Activated CD4-positive, alpha-beta T cell treated with anti-CD3 and anti-CD28 coated beads for 36 hours (primary cell): ENCODE results near the gene PRKCA. TPM values are rescaled to one million over a fixed set of nuclear protein-coding genes. Genes with fewer than 3 reads are reported as not detected.
"Not testable (repeated sequence)": the region's sequence is repeated elsewhere in the genome, so short reads cannot be mapped to it uniquely, and the experiment has no call there.

Experiments used
- ATAC-seq: fragments of 200-7000 bp; cut with Tn5 transposase; one replicate; pipeline ENCODE4 v1.10.0; 2021; ENCODE audit warnings: mild to moderate bottlenecking, moderate library complexity
- CTCF ChIA-PET: fragments of 350-600 bp; sonication (Branson Sonifier 250); formaldehyde crosslinking; loops from one replicate; lab custom pipeline; 2021; ENCODE audit warnings: antibody characterized with exemption; lab: Charles Lee
- POLR2A ChIA-PET: fragments of 350-600 bp; sonication (Branson Sonifier 250); formaldehyde crosslinking; loops from one replicate; lab custom pipeline; 2021; ENCODE audit warnings: antibody characterized with exemption, inconsistent platforms; lab: Charles Lee
- DNase-seq: peaks from one replicate; pipeline ENCODE4 v3.0.0-alpha.2; 2020
- H3K27ac Mint-ChIP-seq: one replicate; pipeline ENCODE4 v1.8.0; 2021; ENCODE audit warnings: mixed read lengths
- H3K27me3 Mint-ChIP-seq: one replicate; pipeline ENCODE4 v1.8.0; 2021; ENCODE audit warnings: mixed read lengths
- H3K36me3 Mint-ChIP-seq: one replicate; pipeline ENCODE4 v1.8.0; 2021; ENCODE audit warnings: low read depth, mixed read lengths
- H3K4me1 Mint-ChIP-seq: one replicate; pipeline ENCODE4 v1.8.0; 2021; ENCODE audit warnings: mixed read lengths
- H3K4me3 Mint-ChIP-seq: one replicate; pipeline ENCODE4 v1.8.0; 2021; ENCODE audit warnings: mild to moderate bottlenecking, moderate library complexity, mixed read lengths
- H3K9me3 Mint-ChIP-seq: one replicate; pipeline ENCODE4 v1.8.0; 2021; ENCODE audit warnings: low read depth, mixed read lengths
- intact Hi-C, 2 experiments: fragments of 100-400 bp; cut with DNase I in 1 of 2; cut with micrococcal nuclease in 1 of 2; formaldehyde crosslinking; loops; one replicate each; pipeline versions ENCODE4 v1.14.2 to v1.15.1; 2022 to 2024; cut with DNase I, micrococcal nuclease
- total RNA-seq, 2 experiments: library from RNA; stranded (reverse); gene quantifications; one replicate each; pipeline ENCODE4 v1.2.3, GENCODE V29; 2021

PRKCA gene
- 10 to 100 TPM; 73.3 to 77.0 TPM for total RNA-seq

DNA sequence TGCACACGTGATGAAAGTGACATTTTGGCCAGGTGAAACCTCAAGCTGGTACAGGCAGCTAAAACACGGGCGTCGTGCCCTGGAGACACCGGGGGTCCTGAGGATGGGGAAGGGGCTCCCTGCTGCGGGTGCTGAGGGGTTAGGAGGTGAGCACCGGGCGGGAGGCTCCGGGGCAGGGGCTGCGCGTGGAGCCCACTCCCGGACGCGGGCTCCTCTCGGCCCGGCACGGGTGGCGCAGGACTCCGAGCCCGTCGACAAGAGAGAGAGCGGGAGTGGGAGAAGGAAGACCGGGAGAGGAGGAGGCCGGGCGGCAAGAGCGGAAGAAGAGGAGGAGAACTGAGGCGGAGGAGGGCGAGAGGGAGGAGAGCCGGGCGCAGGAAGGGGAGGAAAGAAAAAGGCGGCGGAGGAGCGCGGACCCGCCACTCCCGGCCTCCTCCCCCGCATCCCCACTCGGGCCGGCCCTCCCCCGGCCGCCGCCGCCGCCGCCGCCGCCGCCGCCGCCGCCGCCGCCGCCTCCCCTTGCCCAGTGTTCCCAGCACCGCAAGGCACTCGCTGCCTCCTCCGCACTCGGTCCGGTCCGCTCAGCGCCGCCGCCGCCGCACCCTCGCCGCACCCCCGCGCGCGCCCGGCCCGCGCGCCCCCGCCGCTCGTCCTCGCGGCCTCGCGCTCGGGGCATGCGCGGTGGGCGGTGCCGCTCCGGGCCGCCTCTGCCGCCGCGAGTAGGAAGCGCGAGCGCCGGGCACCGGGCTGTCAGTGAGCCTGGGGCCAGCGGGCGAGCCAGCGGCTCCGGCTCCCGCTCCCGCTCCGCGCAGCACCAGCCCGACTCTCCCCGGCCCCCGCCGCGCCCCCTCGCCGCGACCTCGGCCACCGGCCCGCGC lies at the start of gene PRKCA:
TSS of gene PRKCA (plus strand) at position 750 of the 878 bp plus-strand sequence.
- DNase-seq (peak; percentile 85), ATAC-seq (peak; percentile 59)
- H3K27ac Mint-ChIP-seq, result peak within 1 kb of the TSS; percentile 100
- ChIA-PET POLR2A (interaction anchor here (0.5 kb wide), 1 partner anchor 95 kb away, joined by 3 read pairs; no protein-coding TSS in a partner anchor), CTCF (interaction anchor here (0.6 to 1.3 kb wide), 6 partner anchors 10 to 357 kb away, joined by 3 to 5 read pairs (median 3); no protein-coding TSS in a partner anchor)
- no peaks in the 10 kb centered on the region for H3K27me3 Mint-ChIP-seq
- H3K9me3 Mint-ChIP-seq, result no peaks in the 10 kb centered on the region
- intact Hi-C loops, result loop anchor here in 1 of 2 experiments (1.0 to 10.0 kb wide), 9 partner anchors 47 to 1953 kb away; partner anchors contain the start of genes CEP112, GNA13 and PSMD12
- peaks cover 43% of the 10 kb centered on the region for H3K4me1 Mint-ChIP-seq
- peak within 1 kb of the TSS; percentile 97 for H3K4me3 Mint-ChIP-seq
- peaks cover 29% of the 10 kb centered on the region for H3K36me3 Mint-ChIP-seq

- CTCF ChIA-PET, DNase-seq, ATAC-seq, H3K36me3 Mint-ChIP-seq, H3K4me3 Mint-ChIP-seq, H3K27me3 Mint-ChIP-seq, POLR2A ChIA-PET, H3K9me3 Mint-ChIP-seq, H3K27ac Mint-ChIP-seq: not testable (repeated sequence)
- intact Hi-C loops, result loop anchor here in 1 of 2 experiments (5.0 kb wide), 1 partner anchor 51 kb away; no protein-coding TSS in a partner anchor
- H3K4me1 Mint-ChIP-seq, result peaks cover 19% of the 10 kb centered on the region
Observed at GRCh38 chr17:66253458-66253857, 49.0 kb upstream of the PRKCA start.

GRCh38 chr17:66255112-66255511 lies 47.3 kb upstream of the PRKCA start:
- Mint-ChIP-seq H3K36me3 (no peaks in the 10 kb centered on the region), H3K9me3 (no peaks in the 10 kb centered on the region), H3K4me1 (peaks cover 19% of the 10 kb centered on the region), H3K27ac (peak overlapping the region; percentile 86), H3K4me3 (peak overlapping the region; percentile 51), H3K27me3 (no peaks in the 10 kb centered on the region)
- ATAC-seq, result peak; percentile 93
- DNase-seq, result peak; percentile 35
- intact Hi-C loops, result loop anchor here (1.0 to 5.0 kb wide), 11 partner anchors 47 to 651 kb away; partner anchors contain the start of gene PRKCA (in 1 of the 2)
- ChIA-PET POLR2A (no interaction called here), CTCF (interaction anchor here (0.6 to 1.5 kb wide), 15 partner anchors 11 to 397 kb away, joined by 3 to 11 read pairs (median 3); no protein-coding TSS in a partner anchor)

DNA sequence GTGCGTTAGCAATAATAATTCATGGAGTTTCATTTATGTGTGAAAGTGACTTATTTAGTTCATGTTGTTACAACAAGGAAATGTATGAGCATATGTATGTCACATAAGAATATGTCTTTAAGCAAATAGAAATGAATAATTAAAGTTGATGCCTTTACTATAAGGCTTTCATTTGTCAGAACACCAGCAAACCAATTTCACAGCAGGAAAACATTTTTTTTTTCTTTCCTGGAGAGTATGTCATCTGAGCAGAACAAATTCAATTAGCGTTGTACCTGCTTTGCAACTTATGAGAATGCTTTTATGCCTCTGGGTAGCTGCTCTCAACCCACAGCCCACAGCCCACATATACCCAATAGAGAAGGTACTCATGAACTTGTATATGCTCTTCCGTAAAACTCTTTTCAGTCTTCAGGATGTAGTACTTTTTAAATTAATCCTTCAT lies 46.9 kb upstream of the PRKCA start:
- POLR2A ChIA-PET, result interaction anchor here (0.6 kb wide), 1 partner anchor 696 kb away, joined by 4 read pairs; no protein-coding TSS in a partner anchor
- peak; percentile 73 for ATAC-seq
- no peaks in the 10 kb centered on the region for H3K36me3 Mint-ChIP-seq
- peaks cover 17% of the 10 kb centered on the region for H3K4me1 Mint-ChIP-seq
- no peaks in the 10 kb centered on the region for H3K9me3 Mint-ChIP-seq
- DNase-seq, result peak; percentile 43
- intact Hi-C loops, result loop anchor here (1.0 to 5.0 kb wide), 11 partner anchors 47 to 651 kb away; partner anchors contain the start of gene PRKCA (in 1 of the 2)
- H3K4me3 Mint-ChIP-seq, result peak overlapping the region; percentile 51
- CTCF ChIA-PET, result interaction anchor here (0.6 to 1.5 kb wide), 20 partner anchors 12 to 396 kb away, joined by 3 to 11 read pairs (median 3); no protein-coding TSS in a partner anchor
- H3K27me3 Mint-ChIP-seq, result no peaks in the 10 kb centered on the region
- peak overlapping the region; percentile 86 for H3K27ac Mint-ChIP-seq

DNA sequence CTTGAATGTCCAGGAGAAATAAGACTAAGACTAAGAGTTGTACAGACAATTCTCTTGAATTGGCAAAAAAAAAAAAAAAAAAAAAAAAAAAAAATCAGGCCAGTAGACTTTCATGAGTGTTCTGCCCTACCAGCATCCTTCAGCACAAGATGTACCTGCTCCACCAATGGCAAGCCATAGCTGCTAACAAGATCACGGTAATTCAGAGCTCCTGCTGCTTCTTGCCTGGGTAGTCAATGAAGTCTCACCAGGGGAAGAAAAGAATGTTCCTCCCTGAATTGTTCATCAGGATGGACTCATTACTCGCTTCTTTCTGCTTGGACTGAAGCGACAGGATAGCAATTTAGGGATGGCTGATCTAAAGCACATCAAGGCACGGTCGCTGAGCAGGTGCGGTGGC lies 42.1 kb upstream of the PRKCA start:
- CTCF ChIA-PET, result no interaction called here

GRCh38 chr17:66260688-66261087 lies 41.7 kb upstream of the PRKCA start:
- ChIA-PET CTCF (no interaction called here), POLR2A (no interaction called here)
- Mint-ChIP-seq H3K27ac (no peak overlapping the region), H3K36me3 (no peaks in the 10 kb centered on the region), H3K27me3 (no peaks in the 10 kb centered on the region), H3K4me1 (peaks cover 15% of the 10 kb centered on the region), H3K9me3 (peaks cover 4% of the 10 kb centered on the region), H3K4me3 (no peak overlapping the region)
- intact Hi-C loops, result no loop called here
- DNase-seq (no peak), ATAC-seq (no peak)

More for the DNA sequence above, 42.1 kb upstream of the PRKCA start:
- DNase-seq (no peak), ATAC-seq (no peak)
- Mint-ChIP-seq H3K4me1 (peaks cover 19% of the 10 kb centered on the region), H3K27ac (no peak overlapping the region), H3K36me3 (no peaks in the 10 kb centered on the region), H3K4me3 (no peak overlapping the region), H3K9me3 (peaks cover 4% of the 10 kb centered on the region), H3K27me3 (no peaks in the 10 kb centered on the region)
- intact Hi-C loops, result no loop called here
- POLR2A ChIA-PET, result no interaction called here

DNA sequence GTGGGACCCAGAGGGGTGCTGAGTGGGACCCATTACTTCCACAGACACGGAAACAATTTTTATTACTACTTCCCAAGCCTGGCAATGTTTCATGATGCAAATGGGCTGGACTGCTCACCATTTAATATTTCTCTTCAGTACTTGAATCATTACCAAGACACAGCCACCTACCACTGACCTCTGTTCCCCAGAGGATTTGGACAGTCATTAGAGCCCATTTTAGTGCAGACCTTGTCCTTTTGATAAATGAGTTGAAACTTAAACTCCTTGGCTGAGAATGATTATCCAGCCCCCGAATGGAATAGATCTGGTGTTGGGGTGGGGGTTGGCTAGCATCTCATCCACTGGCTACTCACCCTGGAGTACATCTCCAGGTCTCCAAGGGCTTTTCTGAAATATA lies 39.6 kb upstream of the PRKCA start:
- intact Hi-C loops, result no loop called here
- Mint-ChIP-seq H3K4me1 (peaks cover 8% of the 10 kb centered on the region), H3K36me3 (no peaks in the 10 kb centered on the region), H3K4me3 (no peak overlapping the region), H3K27me3 (no peaks in the 10 kb centered on the region), H3K27ac (no peak overlapping the region), H3K9me3 (peaks cover 4% of the 10 kb centered on the region)
- ChIA-PET CTCF (no interaction called here), POLR2A (no interaction called here)
- no peak for ATAC-seq
- DNase-seq, result no peak

DNA sequence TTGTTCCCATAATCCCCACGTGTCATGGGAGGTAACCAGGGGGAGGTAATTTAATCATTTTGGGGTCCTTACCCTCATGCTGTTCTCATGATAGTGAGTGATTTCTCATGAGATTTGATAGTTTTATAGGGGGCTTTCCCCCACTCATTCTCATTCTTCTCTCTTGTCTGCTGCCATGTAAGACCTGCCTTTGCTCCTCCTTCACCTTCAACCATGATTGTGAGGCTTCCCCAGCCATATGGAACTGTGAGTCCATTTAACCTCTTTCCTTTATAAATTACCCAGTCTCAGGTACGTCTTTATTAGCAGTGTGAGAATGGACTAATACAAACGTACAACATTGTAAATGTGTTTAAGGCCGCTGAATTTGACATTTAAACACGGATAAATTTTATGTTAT lies 37.7 kb upstream of the PRKCA start:
- no peak for ATAC-seq
- Mint-ChIP-seq H3K27ac (no peak overlapping the region), H3K4me3 (no peak overlapping the region), H3K9me3 (peaks cover 4% of the 10 kb centered on the region), H3K4me1 (peaks cover 8% of the 10 kb centered on the region), H3K36me3 (no peaks in the 10 kb centered on the region), H3K27me3 (no peaks in the 10 kb centered on the region)
- ChIA-PET POLR2A (interaction anchor here (0.6 kb wide), 1 partner anchor 156 kb away, joined by 4 read pairs; no protein-coding TSS in a partner anchor), CTCF (no interaction called here)
- intact Hi-C loops, result no loop called here
- DNase-seq, result no peak

- peaks cover 4% of the 10 kb centered on the region for H3K9me3 Mint-ChIP-seq
- ChIA-PET POLR2A (interaction anchor here (0.6 kb wide), 1 partner anchor 32 kb away, joined by 6 read pairs; no protein-coding TSS in a partner anchor), CTCF (interaction anchor here (0.7 kb wide), 1 partner anchor 288 kb away, joined by 3 read pairs; no protein-coding TSS in a partner anchor)
- H3K36me3 Mint-ChIP-seq, result no peaks in the 10 kb centered on the region
- intact Hi-C loops, result no loop called here
- H3K27me3 Mint-ChIP-seq, result no peaks in the 10 kb centered on the region
- H3K4me3 Mint-ChIP-seq, result no peak overlapping the region
- peaks cover 12% of the 10 kb centered on the region for H3K4me1 Mint-ChIP-seq
- no peak for ATAC-seq
- no peak overlapping the region for H3K27ac Mint-ChIP-seq
- DNase-seq, result no peak
Observed at GRCh38 chr17:66268247-66268927, 34.0 kb upstream of the PRKCA start.

DNA sequence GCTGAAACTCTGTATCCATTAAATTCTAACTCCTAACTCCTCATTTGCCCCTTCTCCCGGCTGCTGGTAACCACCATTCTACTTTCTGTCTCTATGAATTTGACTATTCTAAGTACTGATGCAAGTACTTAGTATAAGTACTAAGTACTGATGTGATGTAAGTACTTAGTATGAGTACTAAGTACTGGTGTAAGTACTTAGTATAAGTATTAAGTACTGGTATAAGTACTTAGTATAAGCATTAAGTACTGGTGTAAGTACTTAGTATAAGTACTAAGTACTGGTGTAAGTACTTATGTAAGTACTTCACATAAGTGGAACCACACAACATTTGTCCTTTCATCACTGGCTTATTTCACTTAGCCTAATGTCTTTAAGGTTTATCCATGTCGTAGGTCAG lies 32.3 kb upstream of the PRKCA start:
- DNase-seq (no peak), ATAC-seq (no peak)
- CTCF ChIA-PET, result no interaction called here
- H3K27me3 Mint-ChIP-seq, result no peaks in the 10 kb centered on the region
- POLR2A ChIA-PET, result no interaction called here
- peaks cover 4% of the 10 kb centered on the region for H3K4me1 Mint-ChIP-seq
- intact Hi-C loops, result no loop called here
- no peaks in the 10 kb centered on the region for H3K36me3 Mint-ChIP-seq
- no peak overlapping the region for H3K4me3 Mint-ChIP-seq
- no peak overlapping the region for H3K27ac Mint-ChIP-seq
- H3K9me3 Mint-ChIP-seq, result no peaks in the 10 kb centered on the region

DNA sequence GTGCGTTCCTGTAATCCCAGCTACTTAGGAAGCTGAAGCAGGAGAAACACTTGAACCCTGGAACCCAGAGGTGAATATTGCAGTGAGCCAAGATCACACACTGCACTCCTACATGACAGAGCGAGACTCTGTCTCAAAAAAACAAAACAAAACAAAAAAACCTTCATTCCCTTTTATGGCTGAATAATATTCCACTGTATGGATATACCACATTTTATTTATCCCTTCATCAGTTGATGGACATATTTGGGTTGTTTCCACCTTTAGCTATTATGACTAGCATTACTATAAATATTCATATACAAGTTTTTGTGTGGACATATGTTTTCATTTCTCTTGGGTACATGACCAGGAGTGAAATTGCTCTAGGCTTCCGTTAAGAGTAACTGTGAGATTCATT lies 30.9 kb upstream of the PRKCA start:
- intact Hi-C loops, result no loop called here
- Mint-ChIP-seq H3K4me3 (no peak overlapping the region), H3K9me3 (no peaks in the 10 kb centered on the region), H3K27me3 (no peaks in the 10 kb centered on the region), H3K36me3 (no peaks in the 10 kb centered on the region), H3K27ac (no peak overlapping the region), H3K4me1 (peaks cover 7% of the 10 kb centered on the region)
- ATAC-seq (no peak), DNase-seq (no peak)
- CTCF ChIA-PET, result interaction anchor here (0.7 kb wide), 1 partner anchor 16 kb away, joined by 3 read pairs; no protein-coding TSS in a partner anchor
- POLR2A ChIA-PET, result no interaction called here
